H1 (cell line): ENCODE data around the gene MMP13.

Source experiments
- CEBPB ChIP-seq: IDR thresholded peaks from 2 replicates; pipeline ENCODE4 v1.6.1; 2012; ENCODE audit warnings: low read depth, low read length
- CHD2 ChIP-seq: IDR thresholded peaks from 2 replicates; pipeline ENCODE4 v1.6.1; 2012; ENCODE audit warnings: low read length, improper control_type of control experiment
- EZH2 ChIP-seq: fragments of 200-600 bp; sonication (generic); IDR thresholded peaks from 2 replicates; pipeline ENCODE4 v1.7.1; 2012; ENCODE audit warnings: low read depth, mild to moderate bottlenecking, moderate library complexity, low read length, inconsistent platforms; ENCODE audit not compliant: severe bottlenecking
- KDM1A ChIP-seq: fragments of 200-600, 300-600 bp; sonication (generic); IDR thresholded peaks from 2 replicates; pipeline ENCODE4 v1.7.1; 2016; ENCODE audit warnings: mild to moderate bottlenecking, low read length, borderline replicate concordance
- POLR2A ChIP-seq, 2 experiments: IDR thresholded peaks; 1 replicate in 1 of 2; 2 replicates in 1 of 2; pipeline ENCODE4 v1.6.1; 2011; ENCODE audit warnings: low read depth in 2 of 2, low read length in 2 of 2, mild to moderate bottlenecking in 2 of 2; ENCODE audit errors: control extremely low read depth in 1 of 2
- POLR2AphosphoS5 ChIP-seq: IDR thresholded peaks from 2 replicates; pipeline ENCODE4 v1.6.1; 2011; ENCODE audit warnings: low read depth, low read length
- RAD21 ChIP-seq, 2 experiments: IDR thresholded peaks in 1 of 2; conservative IDR thresholded peaks in 1 of 2; 2 replicates each; pipeline ENCODE4 v1.6.1; 2011; ENCODE audit warnings: low read depth in 2 of 2, low read length in 2 of 2, improper control_type of control experiment in 1 of 2, inconsistent platforms in 1 of 2, mild to moderate bottlenecking in 1 of 2, moderate library complexity in 1 of 2
- TBP ChIP-seq: IDR thresholded peaks from 2 replicates; pipeline ENCODE4 v1.6.1; 2011; ENCODE audit warnings: low read depth, low read length, improper control_type of control experiment
- TF ChIP-seq, protein P1 (sequence below), 3 experiments: IDR thresholded peaks; 1 replicate in 2 of 3; 2 replicates in 1 of 3; pipeline versions ENCODE4 v1.5.1 to v1.6.1; 2011; ENCODE audit warnings: low read length in 3 of 3, mild to moderate bottlenecking in 3 of 3, inconsistent platforms in 2 of 3, low read depth in 1 of 3, moderate library complexity in 1 of 3; ENCODE audit not compliant: insufficient read depth in 1 of 3; ENCODE audit errors: control extremely low read depth in 1 of 3
- TF ChIP-seq, protein P2 (sequence below): IDR thresholded peaks from 2 replicates; pipeline ENCODE4 v1.6.1; 2012; ENCODE audit warnings: inconsistent platforms

DNA sequence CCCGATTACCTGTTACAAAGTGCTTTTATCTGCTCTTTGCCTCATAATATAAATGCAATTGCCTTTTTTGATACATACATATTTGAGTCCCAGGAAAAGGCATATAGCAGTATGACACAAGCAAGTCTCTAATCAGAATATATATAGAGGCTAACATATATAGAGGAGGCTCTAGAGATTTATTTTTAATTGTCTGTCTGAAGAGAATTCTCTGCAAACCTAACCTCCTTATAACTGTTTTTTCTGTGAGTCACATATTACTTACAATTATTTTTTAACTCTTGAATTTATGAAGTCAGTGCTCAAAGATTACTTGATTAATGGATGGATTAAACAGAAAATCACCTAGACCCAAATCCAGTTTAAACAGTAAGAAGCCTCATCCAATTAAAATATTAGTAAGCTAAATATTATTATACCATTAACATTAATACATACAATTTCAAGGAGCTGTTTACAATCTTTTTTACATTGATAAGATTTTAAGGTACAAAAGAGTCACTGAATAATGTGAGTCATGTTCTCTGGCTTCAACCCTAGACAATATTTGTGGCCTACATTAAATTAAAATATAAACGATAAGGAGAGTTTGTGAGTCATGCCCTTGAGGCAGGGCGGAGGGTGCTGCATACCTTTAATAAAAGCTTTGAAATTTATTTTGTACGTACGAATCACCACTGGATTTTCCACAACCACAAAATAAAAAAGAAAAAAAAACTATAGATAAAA lies 19.2 kb upstream of the MMP13 start:
- TF ChIP-seq KDM1A (no peak), EZH2 (no peak), POLR2AphosphoS5 (no peak), POLR2A (IDR thresholded peaks at IDR 0.05; ENCODE audit: control extremely low read depth in 1 of 2, low read depth in 2 of 2, low read length in 2 of 2) (no peak), RAD21 (IDR thresholded peaks at IDR 0.05 in 1 of 2, conservative IDR thresholded peaks at IDR 0.05 in 1 of 2; ENCODE audit: low read depth in 2 of 2, low read length in 2 of 2) (no peak), CEBPB (no peak), CHD2 (no peak), TBP (no peak)
- TF ChIP-seq, protein P1, sequence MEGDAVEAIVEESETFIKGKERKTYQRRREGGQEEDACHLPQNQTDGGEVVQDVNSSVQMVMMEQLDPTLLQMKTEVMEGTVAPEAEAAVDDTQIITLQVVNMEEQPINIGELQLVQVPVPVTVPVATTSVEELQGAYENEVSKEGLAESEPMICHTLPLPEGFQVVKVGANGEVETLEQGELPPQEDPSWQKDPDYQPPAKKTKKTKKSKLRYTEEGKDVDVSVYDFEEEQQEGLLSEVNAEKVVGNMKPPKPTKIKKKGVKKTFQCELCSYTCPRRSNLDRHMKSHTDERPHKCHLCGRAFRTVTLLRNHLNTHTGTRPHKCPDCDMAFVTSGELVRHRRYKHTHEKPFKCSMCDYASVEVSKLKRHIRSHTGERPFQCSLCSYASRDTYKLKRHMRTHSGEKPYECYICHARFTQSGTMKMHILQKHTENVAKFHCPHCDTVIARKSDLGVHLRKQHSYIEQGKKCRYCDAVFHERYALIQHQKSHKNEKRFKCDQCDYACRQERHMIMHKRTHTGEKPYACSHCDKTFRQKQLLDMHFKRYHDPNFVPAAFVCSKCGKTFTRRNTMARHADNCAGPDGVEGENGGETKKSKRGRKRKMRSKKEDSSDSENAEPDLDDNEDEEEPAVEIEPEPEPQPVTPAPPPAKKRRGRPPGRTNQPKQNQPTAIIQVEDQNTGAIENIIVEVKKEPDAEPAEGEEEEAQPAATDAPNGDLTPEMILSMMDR (IDR thresholded peaks at IDR 0.05; ENCODE audit: control extremely low read depth in 1 of 3, insufficient read depth in 1 of 3, low read depth in 1 of 3, low read length in 3 of 3), result no peak
- TF ChIP-seq, protein P2, sequence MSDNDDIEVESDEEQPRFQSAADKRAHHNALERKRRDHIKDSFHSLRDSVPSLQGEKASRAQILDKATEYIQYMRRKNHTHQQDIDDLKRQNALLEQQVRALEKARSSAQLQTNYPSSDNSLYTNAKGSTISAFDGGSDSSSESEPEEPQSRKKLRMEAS, result no peak
